Gastrocnemius medialis (tissue), 4 donors: ENCODE results near the gene TELO2.

Experiments used
- POLR2A ChIP-seq, 2 donors: fragments of 450-650 bp; IDR thresholded peaks; one replicate each; pipeline ENCODE4 v1.6.1; 2017; ENCODE audit warnings: antibody characterized with exemption in 2 of 2, mild to moderate bottlenecking in 2 of 2, moderate library complexity in 2 of 2
- TF ChIP-seq, protein P1 (sequence below), 5 experiments: fragments of 450-650 bp in 3 of 5; fragments of 200-600 bp in 2 of 5; sonication (generic) in 2 of 5; IDR thresholded peaks in 4 of 5; conservative IDR thresholded peaks in 1 of 5; 1 replicate in 4 of 5; 2 replicates in 1 of 5; pipeline ENCODE4 v1.5.1; 2016 to 2019; ENCODE audit warnings: antibody characterized with exemption in 5 of 5, mild to moderate bottlenecking in 3 of 5, moderate library complexity in 3 of 5

- TF ChIP-seq, protein P1, sequence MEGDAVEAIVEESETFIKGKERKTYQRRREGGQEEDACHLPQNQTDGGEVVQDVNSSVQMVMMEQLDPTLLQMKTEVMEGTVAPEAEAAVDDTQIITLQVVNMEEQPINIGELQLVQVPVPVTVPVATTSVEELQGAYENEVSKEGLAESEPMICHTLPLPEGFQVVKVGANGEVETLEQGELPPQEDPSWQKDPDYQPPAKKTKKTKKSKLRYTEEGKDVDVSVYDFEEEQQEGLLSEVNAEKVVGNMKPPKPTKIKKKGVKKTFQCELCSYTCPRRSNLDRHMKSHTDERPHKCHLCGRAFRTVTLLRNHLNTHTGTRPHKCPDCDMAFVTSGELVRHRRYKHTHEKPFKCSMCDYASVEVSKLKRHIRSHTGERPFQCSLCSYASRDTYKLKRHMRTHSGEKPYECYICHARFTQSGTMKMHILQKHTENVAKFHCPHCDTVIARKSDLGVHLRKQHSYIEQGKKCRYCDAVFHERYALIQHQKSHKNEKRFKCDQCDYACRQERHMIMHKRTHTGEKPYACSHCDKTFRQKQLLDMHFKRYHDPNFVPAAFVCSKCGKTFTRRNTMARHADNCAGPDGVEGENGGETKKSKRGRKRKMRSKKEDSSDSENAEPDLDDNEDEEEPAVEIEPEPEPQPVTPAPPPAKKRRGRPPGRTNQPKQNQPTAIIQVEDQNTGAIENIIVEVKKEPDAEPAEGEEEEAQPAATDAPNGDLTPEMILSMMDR (IDR thresholded peaks at IDR 0.05 in 4 of 5, conservative IDR thresholded peaks at IDR 0.05 in 1 of 5) = no peak
- TF ChIP-seq POLR2A (IDR thresholded peaks at IDR 0.05) = no peak
Observed at GRCh38 chr16:1456951-1457350, 36.2 kb upstream of the TELO2 start.
